ENCODE data around the gene MEGF11. TPM values are rescaled to one million over a fixed set of nuclear protein-coding genes. Genes with fewer than 3 reads are reported as not detected.
A peak's percentile ranks its signal among the peaks of the same experiment; 100 is the strongest.

The MEGF11 gene
- total and polyA plus RNA-seq, 2 donors (not counting 1 experiment from before 2014, with no cell fraction given): under 0.01 TPM; not detected in 1

- Histone ChIP-seq H3K27ac (ENCODE audit: insufficient read depth, low read length) (no peak overlapping the region), H4K20me1 (ENCODE audit: control insufficient read depth, extremely low read depth, insufficient read depth, low read length) (no peaks in the 10 kb centered on the region), H2AFZ (ENCODE audit: low read length) (no peak overlapping the region), H3K36me3 (ENCODE audit: control insufficient read depth, insufficient read depth, low read length) (no peaks in the 10 kb centered on the region), H3K4me1 (ENCODE audit: control insufficient read depth, extremely low read depth, insufficient read depth, low read length) (peaks cover 4% of the 10 kb centered on the region), H3K79me2 (ENCODE audit: control insufficient read depth, insufficient read depth, low read length) (no peaks in the 10 kb centered on the region), H3K9me3 (ENCODE audit: control insufficient read depth, insufficient read depth, low read depth, low read length) (no peaks in the 10 kb centered on the region), H3K4me3 (replicated peaks in 1 of 4; ENCODE audit: control extremely low read depth in 1 of 4, insufficient read depth in 1 of 4, low read depth in 3 of 4, low read length in 4 of 4) (no peak overlapping the region), H3K4me2 (ENCODE audit: extremely low read depth, insufficient read depth, low read length) (peak overlapping the region; percentile 32), H3K9ac (ENCODE audit: insufficient read depth, low read length) (no peak overlapping the region), H3K27me3 (ENCODE audit: control insufficient read depth, insufficient read depth, low read length) (no peaks in the 10 kb centered on the region)
- DNase-seq (ENCODE audit: low read depth in 2 of 2): peak in 1 of 2 donors; percentile 75
- TF ChIP-seq CTCF (conservative IDR thresholded peaks at IDR 0.05 in 1 of 2, IDR thresholded peaks at IDR 0.05 in 1 of 2; ENCODE audit: low read depth in 1 of 2, low read length in 2 of 2) (no peak), EZH2 (IDR thresholded peaks at IDR 0.05; ENCODE audit: low read length, missing control alignments) (no peak)
Observed at GRCh38 chr15:66288551-66289185, 35.1 kb upstream of the MEGF11 start.

GRCh38 chr15:66288093-66288492 lies 34.5 kb upstream of the MEGF11 start:
- H3K4me2 ChIP-seq (ENCODE audit: extremely low read depth, insufficient read depth, low read length): no peak overlapping the region
- H3K4me3 ChIP-seq (replicated peaks in 1 of 4; ENCODE audit: control extremely low read depth in 1 of 4, insufficient read depth in 1 of 4, low read depth in 3 of 4, low read length in 4 of 4): no peak overlapping the region
- no peaks in the 10 kb centered on the region for H3K79me2 ChIP-seq (ENCODE audit: control insufficient read depth, insufficient read depth, low read length)
- no peaks in the 10 kb centered on the region for H4K20me1 ChIP-seq (ENCODE audit: control insufficient read depth, extremely low read depth, insufficient read depth, low read length)
- no peaks in the 10 kb centered on the region for H3K27me3 ChIP-seq (ENCODE audit: control insufficient read depth, insufficient read depth, low read length)
- DNase-seq (ENCODE audit: low read depth in 2 of 2): no peak
- no peaks in the 10 kb centered on the region for H3K9me3 ChIP-seq (ENCODE audit: control insufficient read depth, insufficient read depth, low read depth, low read length)
- H3K4me1 ChIP-seq (ENCODE audit: control insufficient read depth, extremely low read depth, insufficient read depth, low read length): peaks cover 4% of the 10 kb centered on the region
- H3K27ac ChIP-seq (ENCODE audit: insufficient read depth, low read length): no peak overlapping the region
- no peak overlapping the region for H3K9ac ChIP-seq (ENCODE audit: insufficient read depth, low read length)
- TF ChIP-seq EZH2 (IDR thresholded peaks at IDR 0.05; ENCODE audit: low read length, missing control alignments): no peak
- TF ChIP-seq CTCF (conservative IDR thresholded peaks at IDR 0.05 in 1 of 2, IDR thresholded peaks at IDR 0.05 in 1 of 2; ENCODE audit: low read depth in 1 of 2, low read length in 2 of 2): no peak
- H3K36me3 ChIP-seq (ENCODE audit: control insufficient read depth, insufficient read depth, low read length): no peaks in the 10 kb centered on the region
- H2AFZ ChIP-seq (ENCODE audit: low read length): no peak overlapping the region

- peak in 1 of 2 donors; percentile 50 for DNase-seq (ENCODE audit: low read depth in 2 of 2)
- Histone ChIP-seq H3K9ac (ENCODE audit: insufficient read depth, low read length) (no peak overlapping the region), H4K20me1 (ENCODE audit: control insufficient read depth, extremely low read depth, insufficient read depth, low read length) (no peaks in the 10 kb centered on the region), H3K4me3 (replicated peaks in 1 of 4; ENCODE audit: control extremely low read depth in 1 of 4, insufficient read depth in 1 of 4, low read depth in 3 of 4, low read length in 4 of 4) (no peak overlapping the region), H3K4me1 (ENCODE audit: control insufficient read depth, extremely low read depth, insufficient read depth, low read length) (peaks cover 4% of the 10 kb centered on the region), H3K27ac (ENCODE audit: insufficient read depth, low read length) (no peak overlapping the region), H3K4me2 (ENCODE audit: extremely low read depth, insufficient read depth, low read length) (no peak overlapping the region), H3K36me3 (ENCODE audit: control insufficient read depth, insufficient read depth, low read length) (no peaks in the 10 kb centered on the region), H2AFZ (ENCODE audit: low read length) (no peak overlapping the region), H3K9me3 (ENCODE audit: control insufficient read depth, insufficient read depth, low read depth, low read length) (no peaks in the 10 kb centered on the region), H3K27me3 (ENCODE audit: control insufficient read depth, insufficient read depth, low read length) (no peaks in the 10 kb centered on the region), H3K79me2 (ENCODE audit: control insufficient read depth, insufficient read depth, low read length) (no peaks in the 10 kb centered on the region)
- TF ChIP-seq CTCF (conservative IDR thresholded peaks at IDR 0.05 in 1 of 2, IDR thresholded peaks at IDR 0.05 in 1 of 2; ENCODE audit: low read depth in 1 of 2, low read length in 2 of 2) (peak in 1 of 2 donors; percentile 49), EZH2 (IDR thresholded peaks at IDR 0.05; ENCODE audit: low read length, missing control alignments) (no peak)
Observed at GRCh38 chr15:66287461-66288057, 34.0 kb upstream of the MEGF11 start.
